Neural progenitor cell (in vitro differentiated cells): Measurements from ENCODE around the gene CHST10. TPM values are rescaled to one million over a fixed set of nuclear protein-coding genes. Genes with fewer than 3 reads are reported as not detected.

Source experiments
- DNase-seq: peaks from one replicate; pipeline ENCODE4 v3.0.0-alpha.2; 2016; ENCODE audit warnings: low spot score
- H2AFZ ChIP-seq: fragments of 200-600 bp; sonication (generic); replicated peaks from 2 replicates; pipeline ENCODE4 v1.6.1; 2016; ENCODE audit warnings: antibody characterized with exemption
- H3F3A ChIP-seq: fragments of 200-600 bp; sonication (generic); 2 replicates; pipeline ENCODE4 v1.6.1; 2016; ENCODE audit warnings: antibody characterized with exemption, low read depth
- H3K27ac ChIP-seq: fragments of 200-600 bp; sonication (generic); 2 replicates; pipeline ENCODE4 v1.5.1; 2016; ENCODE audit warnings: mild to moderate bottlenecking
- H3K27me3 ChIP-seq: fragments of 200-600 bp; sonication (generic); 2 replicates; pipeline ENCODE4 v1.6.1; 2016; ENCODE audit warnings: mild to moderate bottlenecking, moderate library complexity
- H3K36me3 ChIP-seq: fragments of 200-600 bp; sonication (generic); 2 replicates; pipeline ENCODE4 v1.5.1; 2016
- H3K4me1 ChIP-seq: fragments of 200-600 bp; sonication (generic); 2 replicates; pipeline ENCODE4 v1.6.1; 2016; ENCODE audit warnings: mixed run types
- H3K4me2 ChIP-seq: fragments of 200-600 bp; sonication (generic); 2 replicates; pipeline ENCODE4 v1.6.1; 2016
- H3K4me3 ChIP-seq: fragments of 200-600 bp; sonication (generic); 2 replicates; pipeline ENCODE4 v1.5.1; 2016
- H3K79me2 ChIP-seq: fragments of 200-600 bp; sonication (generic); 2 replicates; pipeline ENCODE4 v1.6.1; 2016; ENCODE audit warnings: low read depth
- H3K9ac ChIP-seq: fragments of 200-600 bp; sonication (generic); 2 replicates; pipeline ENCODE4 v1.6.1; 2016
- H3K9me3 ChIP-seq: fragments of 200-600 bp; sonication (generic); 2 replicates; pipeline ENCODE4 v1.5.1; 2016; ENCODE audit warnings: low read depth
- H4K20me1 ChIP-seq: fragments of 200-600 bp; sonication (generic); 2 replicates; pipeline ENCODE4 v1.6.1; 2016; ENCODE audit warnings: low read depth
- H3K27ac Mint-ChIP-seq: 3 replicates; pipeline ENCODE4 v1.8.0; 2021; ENCODE audit warnings: mixed read lengths
- H3K27me3 Mint-ChIP-seq: 2 replicates; pipeline ENCODE4 v1.8.0; 2022; ENCODE audit warnings: low read depth, mild to moderate bottlenecking, inconsistent platforms, moderate library complexity, mixed read lengths; ENCODE audit not compliant: insufficient read depth
- H3K36me3 Mint-ChIP-seq: 3 replicates; pipeline ENCODE4 v1.8.0; 2021; ENCODE audit warnings: mixed read lengths
- H3K4me1 Mint-ChIP-seq: 3 replicates; pipeline ENCODE4 v1.8.0; 2021; ENCODE audit warnings: mixed read lengths
- H3K4me3 Mint-ChIP-seq: 3 replicates; pipeline ENCODE4 v1.8.0; 2021; ENCODE audit warnings: mild to moderate bottlenecking, moderate library complexity, mixed read lengths
- H3K9me3 Mint-ChIP-seq: 3 replicates; pipeline ENCODE4 v1.8.0; 2020; ENCODE audit warnings: mixed read lengths
- EZH2 ChIP-seq: fragments of 200-600 bp; sonication (generic); IDR thresholded peaks from 2 replicates; pipeline ENCODE4 v1.6.1; 2017; ENCODE audit warnings: antibody characterized with exemption, mild to moderate bottlenecking, moderate library complexity
- EZH2phosphoT487 ChIP-seq: fragments of 200-600 bp; sonication (generic); IDR thresholded peaks from 2 replicates; pipeline ENCODE4 v1.6.1; 2017; ENCODE audit warnings: antibody characterized with exemption
- total RNA-seq: library from RNA; depleted of rRNA; stranded (reverse); fragments of >200 nt; gene quantifications from 2 replicates; pipeline ENCODE4 v1.2.3, GENCODE V29; 2015; ENCODE audit warnings: low replicate concordance
- TF ChIP-seq, protein P1 (sequence below): fragments of 200-600 bp; sonication (generic); IDR thresholded peaks from 2 replicates; pipeline ENCODE4 v1.5.1; 2017; ENCODE audit warnings: antibody characterized with exemption, mild to moderate bottlenecking

CHST10 gene
- total RNA-seq, 1 donor from 2014 or later, result 28.1 TPM

DNA sequence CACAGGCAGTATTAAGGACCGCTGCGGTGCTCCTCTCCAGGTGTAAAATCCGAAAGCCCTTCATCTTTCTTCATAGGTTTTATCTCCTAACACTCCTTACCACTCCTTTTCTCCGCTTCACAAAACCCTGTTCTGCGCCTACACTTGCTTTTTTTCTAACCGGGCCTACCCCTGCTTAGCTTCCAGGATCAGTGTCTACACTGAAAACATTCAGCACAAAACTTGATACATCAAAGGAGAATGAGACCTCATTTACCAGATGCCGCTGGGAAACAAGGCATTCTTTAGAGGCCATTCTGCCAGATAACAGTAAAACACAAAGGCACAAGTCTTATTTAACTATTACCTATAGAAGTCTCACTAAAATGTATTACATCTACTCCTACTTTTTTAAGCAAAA, 13.1 kb downstream of the CHST10 start:
- no peaks in the 10 kb centered on the region for H3K36me3 ChIP-seq
- H3K4me1 Mint-ChIP-seq, result peaks cover 6% of the 10 kb centered on the region
- DNase-seq, result peak; percentile 44
- H3K4me3 ChIP-seq, result no peak overlapping the region
- no peaks in the 10 kb centered on the region for H3K9me3 ChIP-seq
- H3K79me2 ChIP-seq, result peaks cover 17% of the 10 kb centered on the region
- peak overlapping the region; percentile 41 for H3K27ac ChIP-seq
- peak overlapping the region; percentile 18 for H3K4me2 ChIP-seq
- peak overlapping the region; percentile 40 for H3K27ac Mint-ChIP-seq
- H3K9ac ChIP-seq, result no peak overlapping the region
- no peaks in the 10 kb centered on the region for H3K27me3 ChIP-seq
- no peak overlapping the region for H2AFZ ChIP-seq
- H3K4me1 ChIP-seq, result peaks cover 9% of the 10 kb centered on the region
- no peaks in the 10 kb centered on the region for H3K9me3 Mint-ChIP-seq
- peaks cover 20% of the 10 kb centered on the region for H4K20me1 ChIP-seq
- H3F3A ChIP-seq, result peaks cover 6% of the 10 kb centered on the region
- H3K36me3 Mint-ChIP-seq, result peaks cover 25% of the 10 kb centered on the region
- TF ChIP-seq EZH2, result no peak
- TF ChIP-seq, protein P1, sequence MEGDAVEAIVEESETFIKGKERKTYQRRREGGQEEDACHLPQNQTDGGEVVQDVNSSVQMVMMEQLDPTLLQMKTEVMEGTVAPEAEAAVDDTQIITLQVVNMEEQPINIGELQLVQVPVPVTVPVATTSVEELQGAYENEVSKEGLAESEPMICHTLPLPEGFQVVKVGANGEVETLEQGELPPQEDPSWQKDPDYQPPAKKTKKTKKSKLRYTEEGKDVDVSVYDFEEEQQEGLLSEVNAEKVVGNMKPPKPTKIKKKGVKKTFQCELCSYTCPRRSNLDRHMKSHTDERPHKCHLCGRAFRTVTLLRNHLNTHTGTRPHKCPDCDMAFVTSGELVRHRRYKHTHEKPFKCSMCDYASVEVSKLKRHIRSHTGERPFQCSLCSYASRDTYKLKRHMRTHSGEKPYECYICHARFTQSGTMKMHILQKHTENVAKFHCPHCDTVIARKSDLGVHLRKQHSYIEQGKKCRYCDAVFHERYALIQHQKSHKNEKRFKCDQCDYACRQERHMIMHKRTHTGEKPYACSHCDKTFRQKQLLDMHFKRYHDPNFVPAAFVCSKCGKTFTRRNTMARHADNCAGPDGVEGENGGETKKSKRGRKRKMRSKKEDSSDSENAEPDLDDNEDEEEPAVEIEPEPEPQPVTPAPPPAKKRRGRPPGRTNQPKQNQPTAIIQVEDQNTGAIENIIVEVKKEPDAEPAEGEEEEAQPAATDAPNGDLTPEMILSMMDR, result no peak
- no peak for TF ChIP-seq EZH2phosphoT487
- no peak overlapping the region for H3K4me3 Mint-ChIP-seq
- H3K27me3 Mint-ChIP-seq, result peaks cover 2% of the 10 kb centered on the region

DNA sequence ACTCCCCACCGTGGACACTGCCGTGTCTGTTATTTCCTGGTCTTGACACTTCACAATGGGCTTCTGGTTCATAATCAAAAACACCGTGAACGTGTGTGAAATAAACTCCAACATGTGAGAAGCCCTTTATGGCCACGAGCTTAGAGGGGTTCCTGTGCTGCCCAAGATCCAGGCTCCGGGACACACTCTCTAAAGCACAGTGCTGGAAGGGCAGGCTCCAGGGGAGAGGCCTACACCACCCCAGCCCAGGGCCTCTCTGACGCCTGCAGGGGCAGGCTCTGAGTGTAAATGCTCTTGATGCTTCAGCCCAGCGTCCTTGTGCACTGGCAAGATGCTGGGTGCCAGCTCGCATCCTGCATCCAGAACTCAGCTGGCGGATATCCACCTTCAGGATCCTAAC, 13.7 kb downstream of the CHST10 start:
- H3K27ac ChIP-seq, result no peak overlapping the region
- H3K27ac Mint-ChIP-seq, result no peak overlapping the region
- H3K36me3 Mint-ChIP-seq, result peaks cover 25% of the 10 kb centered on the region

DNA sequence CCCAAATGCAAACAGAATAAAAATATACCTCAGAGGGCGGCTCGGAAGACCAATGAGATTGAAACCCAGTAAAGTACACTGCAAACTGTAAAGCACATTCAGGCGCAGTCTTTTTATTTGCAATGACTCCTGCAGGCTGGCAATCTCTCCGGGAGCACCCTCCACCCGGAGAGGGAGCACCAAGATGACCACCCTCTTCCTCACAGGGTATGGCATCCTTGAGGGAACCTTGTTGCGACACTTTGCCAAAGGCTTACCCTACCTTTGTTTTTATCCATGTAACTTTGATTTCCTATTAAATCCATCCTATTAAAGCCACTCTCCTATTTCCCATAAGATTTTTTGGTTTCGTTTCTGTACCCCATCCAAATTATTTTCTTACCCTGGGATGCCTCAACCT, 16.2 kb downstream of the CHST10 start:
- no peak overlapping the region for H3K4me3 ChIP-seq
- H3K27me3 ChIP-seq, result no peaks in the 10 kb centered on the region
- H3K9ac ChIP-seq, result no peak overlapping the region
- TF ChIP-seq, protein P1, result no peak
- TF ChIP-seq EZH2phosphoT487 (no peak), EZH2 (no peak)
- H3K4me2 ChIP-seq, result no peak overlapping the region
- H3K9me3 Mint-ChIP-seq, result no peaks in the 10 kb centered on the region
- peaks cover 6% of the 10 kb centered on the region for H3F3A ChIP-seq
- H3K27ac Mint-ChIP-seq, result no peak overlapping the region
- H2AFZ ChIP-seq, result no peak overlapping the region
- no peak overlapping the region for H3K4me3 Mint-ChIP-seq
- peaks cover 6% of the 10 kb centered on the region for H3K27me3 Mint-ChIP-seq
- peaks cover 9% of the 10 kb centered on the region for H3K4me1 ChIP-seq
- no peak overlapping the region for H3K27ac ChIP-seq
- H3K79me2 ChIP-seq, result no peaks in the 10 kb centered on the region
- no peaks in the 10 kb centered on the region for H3K9me3 ChIP-seq
- peaks cover 3% of the 10 kb centered on the region for H3K4me1 Mint-ChIP-seq
- peaks cover 12% of the 10 kb centered on the region for H4K20me1 ChIP-seq
- no peak for DNase-seq
- no peaks in the 10 kb centered on the region for H3K36me3 ChIP-seq
- H3K36me3 Mint-ChIP-seq, result peaks cover 26% of the 10 kb centered on the region

More for the DNA sequence above, 13.7 kb downstream of the CHST10 start:
- Histone ChIP-seq H3K4me1 (peaks cover 9% of the 10 kb centered on the region), H3K9me3 (no peaks in the 10 kb centered on the region), H3K4me2 (no peak overlapping the region), H3K36me3 (no peaks in the 10 kb centered on the region), H3K27me3 (no peaks in the 10 kb centered on the region), H3K79me2 (peaks cover 12% of the 10 kb centered on the region), H3F3A (peaks cover 6% of the 10 kb centered on the region), H3K9ac (no peak overlapping the region), H3K4me3 (no peak overlapping the region), H2AFZ (no peak overlapping the region), H4K20me1 (peaks cover 20% of the 10 kb centered on the region)
- DNase-seq, result no peak
- TF ChIP-seq, protein P1, result no peak
- no peak for TF ChIP-seq EZH2phosphoT487
- no peak for TF ChIP-seq EZH2
- H3K4me1 Mint-ChIP-seq, result peaks cover 6% of the 10 kb centered on the region
- H3K27me3 Mint-ChIP-seq, result peaks cover 2% of the 10 kb centered on the region
- no peaks in the 10 kb centered on the region for H3K9me3 Mint-ChIP-seq
- H3K4me3 Mint-ChIP-seq, result no peak overlapping the region
